Left lung (tissue), 10 donors: ENCODE results near the gene PWWP2B. TPM values are rescaled to one million over a fixed set of nuclear protein-coding genes. Genes with fewer than 3 reads are reported as not detected.
A peak's percentile ranks its signal among the peaks of the same experiment; 100 is the strongest.

Experiments used
- ATAC-seq: fragments of 200-7000 bp; cut with Tn5 transposase; one replicate; pipeline ENCODE4 v1.9.1; 2020; ENCODE audit warnings: moderate library complexity
- DNase-seq, 4 donors: peaks; one replicate each; pipeline ENCODE4 v3.0.0-alpha.2; 2013 to 2020
- H3K27ac ChIP-seq, 2 donors: fragments of 200-600 bp; sonication (generic) in 1 of 2; one replicate each; pipeline versions ENCODE4 v1.5.0 to v1.8.0; 2020 to 2021
- H3K27me3 ChIP-seq, 2 donors: fragments of 200-600 bp; sonication (generic) in 1 of 2; one replicate each; pipeline versions ENCODE4 v1.5.0 to v1.8.0; 2020 to 2021
- H3K36me3 ChIP-seq, 2 donors: fragments of 200-600 bp; sonication (generic) in 1 of 2; one replicate each; pipeline versions ENCODE4 v1.5.0 to v1.8.0; 2020 to 2021
- H3K4me1 ChIP-seq, 2 donors: fragments of 200-600 bp; one replicate each; pipeline ENCODE4 v1.8.0; 2021
- H3K4me3 ChIP-seq, 2 donors: fragments of 200-600 bp; sonication (generic) in 1 of 2; one replicate each; pipeline versions ENCODE4 v1.5.0 to v1.8.0; 2020 to 2021; ENCODE audit warnings: mild to moderate bottlenecking in 1 of 2
- H3K9me3 ChIP-seq, 2 donors: fragments of 200-600 bp; sonication (generic) in 1 of 2; one replicate each; pipeline versions ENCODE4 v1.5.0 to v1.8.0; 2020 to 2021
- intact Hi-C, 2 donors: fragments of 100-400 bp; cut with DNase I; formaldehyde crosslinking; loops; one replicate each; pipeline versions ENCODE4 v1.11.2 to v1.14.2; 2022
- polyA plus RNA-seq, 6 donors: library from polyadenylated mRNA; unstranded; fragments of 120-200 nt; gene quantifications; one replicate each; pipeline ENCODE4 v1.2.1, GENCODE V29; 2013; ENCODE audit not compliant: insufficient read length in 6 of 6
- total RNA-seq, 2 donors: library from RNA; stranded (reverse); fragmentation: NEBNext Ultra II Directional; extraction: Animal tissue kit (Norgen Biotek cat#: 25700); gene quantifications; one replicate each; pipeline ENCODE4 v1.2.1, GENCODE V29; 2021
- TF ChIP-seq, protein P1 (sequence below), 2 donors: fragments of 200-600 bp; sonication (generic) in 1 of 2; IDR thresholded peaks; one replicate each; pipeline versions ENCODE4 v1.5.0 to v1.8.0; 2021; ENCODE audit warnings: antibody characterized with exemption in 2 of 2
- donor health status: DM: no; HTN: yes; CAD: no.
- donor health status: DM: no; HTN: no; CAD: no.

PWWP2B gene
- total and polyA plus RNA-seq, 8 donors: 8.4 to 23.2 (median 11.0) TPM

DNA sequence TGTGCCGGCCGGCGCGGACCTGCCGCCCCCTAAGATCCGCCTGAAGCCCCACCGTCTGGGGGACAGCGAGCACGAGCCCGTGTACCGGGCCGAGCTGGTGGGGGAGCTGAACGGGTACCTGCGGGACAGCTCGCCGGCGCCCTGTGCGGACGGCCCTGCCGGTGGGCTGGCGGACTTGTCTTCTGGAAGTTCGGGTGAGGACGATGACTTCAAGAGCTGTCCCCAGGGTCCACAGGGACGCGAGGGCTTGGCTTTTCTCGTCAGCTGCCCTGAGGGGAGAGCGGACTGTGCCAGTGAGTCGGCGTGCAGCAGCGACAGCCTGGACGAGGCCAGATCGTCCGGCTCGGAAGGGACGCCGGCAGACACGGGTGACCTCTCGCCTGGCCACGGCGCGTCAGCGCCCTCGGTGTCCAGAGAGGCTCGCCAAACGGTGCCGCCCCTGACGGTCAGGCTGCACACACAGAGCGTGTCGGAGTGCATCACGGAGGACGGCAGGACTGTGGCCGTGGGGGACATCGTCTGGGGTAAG lies 8.5 kb downstream of the PWWP2B start:
- ATAC-seq (no peak), DNase-seq (no peak)
- peaks cover 0 to 30% of the 10 kb centered on the region in 2 donors for H3K36me3 ChIP-seq
- H3K27me3 ChIP-seq: no peaks in the 10 kb centered on the region
- intact Hi-C loops: no loop called here
- H3K9me3 ChIP-seq: no peaks in the 10 kb centered on the region
- TF ChIP-seq, protein P1, sequence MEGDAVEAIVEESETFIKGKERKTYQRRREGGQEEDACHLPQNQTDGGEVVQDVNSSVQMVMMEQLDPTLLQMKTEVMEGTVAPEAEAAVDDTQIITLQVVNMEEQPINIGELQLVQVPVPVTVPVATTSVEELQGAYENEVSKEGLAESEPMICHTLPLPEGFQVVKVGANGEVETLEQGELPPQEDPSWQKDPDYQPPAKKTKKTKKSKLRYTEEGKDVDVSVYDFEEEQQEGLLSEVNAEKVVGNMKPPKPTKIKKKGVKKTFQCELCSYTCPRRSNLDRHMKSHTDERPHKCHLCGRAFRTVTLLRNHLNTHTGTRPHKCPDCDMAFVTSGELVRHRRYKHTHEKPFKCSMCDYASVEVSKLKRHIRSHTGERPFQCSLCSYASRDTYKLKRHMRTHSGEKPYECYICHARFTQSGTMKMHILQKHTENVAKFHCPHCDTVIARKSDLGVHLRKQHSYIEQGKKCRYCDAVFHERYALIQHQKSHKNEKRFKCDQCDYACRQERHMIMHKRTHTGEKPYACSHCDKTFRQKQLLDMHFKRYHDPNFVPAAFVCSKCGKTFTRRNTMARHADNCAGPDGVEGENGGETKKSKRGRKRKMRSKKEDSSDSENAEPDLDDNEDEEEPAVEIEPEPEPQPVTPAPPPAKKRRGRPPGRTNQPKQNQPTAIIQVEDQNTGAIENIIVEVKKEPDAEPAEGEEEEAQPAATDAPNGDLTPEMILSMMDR (IDR thresholded peaks at IDR 0.05): no peak
- H3K4me1 ChIP-seq: peaks cover 19 to 78% of the 10 kb centered on the region in 2 donors
- no peak overlapping the region for H3K4me3 ChIP-seq
- H3K27ac ChIP-seq: no peak overlapping the region

DNA sequence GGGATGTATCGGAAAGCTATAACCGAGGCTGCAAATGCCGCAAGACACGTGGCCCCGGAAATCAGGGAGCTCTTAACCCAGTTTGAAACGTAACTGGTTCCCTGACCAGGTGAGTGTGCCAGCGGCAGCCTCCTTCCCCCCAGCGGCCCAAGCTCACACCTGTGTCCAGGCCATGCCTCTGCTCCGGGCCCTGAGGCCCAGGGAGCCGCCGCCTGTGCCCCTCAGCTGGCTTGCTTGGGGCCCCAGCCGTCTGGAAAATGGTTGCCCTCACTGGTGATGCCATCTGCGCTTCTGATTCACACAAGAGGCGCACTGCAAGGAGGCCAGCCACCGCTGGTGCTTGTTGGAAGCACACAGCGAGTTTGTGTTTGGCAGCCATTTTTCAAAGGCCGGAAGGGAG lies 9.2 kb downstream of the PWWP2B start:
- Histone ChIP-seq H3K9me3 (no peaks in the 10 kb centered on the region), H3K4me1 (peaks cover 18 to 78% of the 10 kb centered on the region in 2 donors), H3K36me3 (peaks cover 0 to 30% of the 10 kb centered on the region in 2 donors), H3K27me3 (no peaks in the 10 kb centered on the region), H3K27ac (no peak overlapping the region), H3K4me3 (no peak overlapping the region)
- intact Hi-C loops: no loop called here
- ATAC-seq (no peak), DNase-seq (peak in 1 of 4 donors; percentile 43)
- TF ChIP-seq, protein P1 (IDR thresholded peaks at IDR 0.05): no peak

DNA sequence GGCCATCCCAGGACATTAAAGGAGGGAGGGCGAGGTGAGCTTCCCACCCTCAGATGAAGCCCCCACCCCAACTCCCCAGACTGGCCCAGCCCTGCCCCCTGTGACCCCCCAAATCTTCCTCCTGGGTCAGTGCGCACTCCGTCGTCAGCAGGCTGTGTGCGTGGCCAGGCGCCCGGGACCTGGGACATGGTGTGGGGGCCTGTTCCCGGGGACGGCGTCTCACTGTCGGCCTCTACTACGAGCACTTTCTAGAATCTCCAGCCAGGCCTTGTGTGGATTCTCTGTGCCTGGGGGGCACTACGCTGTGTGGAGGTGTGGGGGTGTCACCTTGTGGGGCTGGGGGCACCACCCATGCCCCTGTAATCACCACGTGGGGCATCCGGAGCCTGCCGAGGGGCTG lies 9.8 kb downstream of the PWWP2B start:
- Histone ChIP-seq H3K36me3 (peaks cover 0 to 30% of the 10 kb centered on the region in 2 donors), H3K27me3 (no peaks in the 10 kb centered on the region), H3K27ac (peak overlapping the region; percentile 81 to 92), H3K4me1 (peaks cover 23 to 78% of the 10 kb centered on the region in 2 donors), H3K9me3 (no peaks in the 10 kb centered on the region), H3K4me3 (no peak overlapping the region)
- intact Hi-C loops: no loop called here
- no peak for ATAC-seq
- TF ChIP-seq, protein P1 (IDR thresholded peaks at IDR 0.05): no peak
- peak in 1 of 4 donors; percentile 71 for DNase-seq

DNA sequence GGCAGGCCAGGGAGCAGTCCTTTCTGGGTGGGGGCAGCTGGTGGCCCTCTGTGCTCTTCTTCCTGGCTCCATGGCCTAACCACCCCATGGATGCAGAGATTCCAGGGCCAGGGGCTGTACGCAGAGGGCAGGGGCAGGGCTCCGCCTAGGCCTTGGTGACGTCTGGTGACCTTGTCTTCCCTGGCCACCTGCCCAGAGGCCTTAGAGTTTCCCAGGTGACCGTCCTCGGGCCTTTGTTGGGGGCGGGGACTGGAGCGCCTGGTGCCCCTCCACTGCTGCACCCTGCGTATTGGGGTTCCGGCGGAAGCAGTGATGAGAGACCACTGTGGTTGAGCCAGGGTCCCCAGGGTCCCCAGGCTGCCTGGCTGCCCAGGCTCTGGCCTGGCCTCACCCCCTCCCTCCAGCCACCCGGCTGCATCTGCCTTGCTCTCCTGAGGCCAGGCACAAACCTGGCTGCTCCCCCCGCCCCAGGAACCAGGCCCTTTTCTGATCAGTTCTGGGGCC lies 10.3 kb downstream of the PWWP2B start:
- Histone ChIP-seq H3K4me1 (peaks cover 29 to 78% of the 10 kb centered on the region in 2 donors), H3K9me3 (no peaks in the 10 kb centered on the region), H3K36me3 (peaks cover 0 to 30% of the 10 kb centered on the region in 2 donors), H3K27ac (peak overlapping the region; percentile 81 to 92), H3K4me3 (no peak overlapping the region), H3K27me3 (no peaks in the 10 kb centered on the region)
- peak; percentile 59 for ATAC-seq
- intact Hi-C loops: no loop called here
- DNase-seq: peak in 2 of 4 donors; percentile 84 to 85
- TF ChIP-seq, protein P1 (IDR thresholded peaks at IDR 0.05): no peak

DNA sequence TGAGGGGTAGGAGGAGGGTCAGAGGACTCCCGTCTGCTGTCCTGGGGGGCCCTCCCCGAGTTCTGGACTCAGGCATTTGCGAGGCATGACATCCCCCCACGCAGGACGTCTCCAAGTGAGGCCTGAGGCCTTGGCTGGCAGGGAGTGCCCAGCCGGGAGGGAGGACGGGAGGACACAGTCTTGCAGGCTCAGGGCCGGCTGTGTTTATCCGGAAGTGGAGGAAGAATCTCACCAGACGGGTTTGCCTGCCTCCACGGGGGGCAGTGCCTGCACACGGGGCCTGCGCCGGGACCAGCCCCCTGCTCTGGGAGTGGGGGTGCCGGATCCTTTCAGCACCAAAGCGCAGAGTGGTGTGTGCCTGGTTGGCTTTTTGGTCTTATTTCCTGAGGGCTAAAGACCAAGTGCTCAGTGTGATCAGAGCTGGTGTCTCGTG lies 10.9 kb downstream of the PWWP2B start:
- intact Hi-C loops: no loop called here
- peaks cover 0 to 30% of the 10 kb centered on the region in 2 donors for H3K36me3 ChIP-seq
- peaks cover 32 to 78% of the 10 kb centered on the region in 2 donors for H3K4me1 ChIP-seq
- TF ChIP-seq, protein P1 (IDR thresholded peaks at IDR 0.05): no peak
- no peaks in the 10 kb centered on the region for H3K9me3 ChIP-seq
- H3K27ac ChIP-seq: peak overlapping the region; percentile 81 to 92
- peak overlapping the region in 1 of 2 donors; percentile 13 for H3K4me3 ChIP-seq
- ATAC-seq (peak; percentile 81), DNase-seq (peak; percentile 63 to 91 (median 89))
- H3K27me3 ChIP-seq: no peaks in the 10 kb centered on the region
